ENCODE measurements around the gene ANGPT4.

ANGPT4 gene

GRCh38 chr20:881783-882144 lies 34.4 kb downstream of the ANGPT4 start:
- Histone ChIP-seq H3K36me3 (ENCODE audit: control insufficient read depth in 1 of 2, insufficient read depth in 2 of 2, low read length in 2 of 2) (no peaks in the 10 kb centered on the region), H3K9me3 (ENCODE audit: control insufficient read depth in 1 of 2, low read length in 2 of 2) (no peaks in the 10 kb centered on the region), H3K27ac (ENCODE audit: low read length) (no peak overlapping the region), H3K27me3 (ENCODE audit: low read depth, low read length) (no peaks in the 10 kb centered on the region), H3K4me1 (ENCODE audit: control insufficient read depth in 1 of 2, insufficient read depth in 2 of 2, low read length in 2 of 2) (no peaks in the 10 kb centered on the region), H3K4me3 (ENCODE audit: low read depth in 1 of 2, low read length in 2 of 2) (no peak overlapping the region)

GRCh38 chr20:881051-881782 lies 34.9 kb downstream of the ANGPT4 start:
- H3K27ac ChIP-seq (ENCODE audit: low read length): no peak overlapping the region
- H3K36me3 ChIP-seq (ENCODE audit: control insufficient read depth in 1 of 2, insufficient read depth in 2 of 2, low read length in 2 of 2): no peaks in the 10 kb centered on the region
- no peaks in the 10 kb centered on the region for H3K4me1 ChIP-seq (ENCODE audit: control insufficient read depth in 1 of 2, insufficient read depth in 2 of 2, low read length in 2 of 2)
- no peak overlapping the region for H3K4me3 ChIP-seq (ENCODE audit: low read depth in 1 of 2, low read length in 2 of 2)
- H3K9me3 ChIP-seq (ENCODE audit: control insufficient read depth in 1 of 2, low read length in 2 of 2): no peaks in the 10 kb centered on the region
- no peaks in the 10 kb centered on the region for H3K27me3 ChIP-seq (ENCODE audit: low read depth, low read length)

- H3K36me3 ChIP-seq (ENCODE audit: control insufficient read depth in 1 of 2, insufficient read depth in 2 of 2, low read length in 2 of 2): no peaks in the 10 kb centered on the region
- no peaks in the 10 kb centered on the region for H3K27me3 ChIP-seq (ENCODE audit: low read depth, low read length)
- H3K4me1 ChIP-seq (ENCODE audit: control insufficient read depth in 1 of 2, insufficient read depth in 2 of 2, low read length in 2 of 2): no peaks in the 10 kb centered on the region
- H3K27ac ChIP-seq (ENCODE audit: low read length): no peak overlapping the region
- H3K9me3 ChIP-seq (ENCODE audit: control insufficient read depth in 1 of 2, low read length in 2 of 2): no peaks in the 10 kb centered on the region
- no peak overlapping the region for H3K4me3 ChIP-seq (ENCODE audit: low read depth in 1 of 2, low read length in 2 of 2)
Measured at GRCh38 chr20:879626-880025, 36.5 kb downstream of the ANGPT4 start.

GRCh38 chr20:878511-879307 lies 37.4 kb downstream of the ANGPT4 start:
- Histone ChIP-seq H3K36me3 (ENCODE audit: control insufficient read depth in 1 of 2, insufficient read depth in 2 of 2, low read length in 2 of 2) (no peaks in the 10 kb centered on the region), H3K4me3 (ENCODE audit: low read depth in 1 of 2, low read length in 2 of 2) (no peak overlapping the region), H3K4me1 (ENCODE audit: control insufficient read depth in 1 of 2, insufficient read depth in 2 of 2, low read length in 2 of 2) (no peaks in the 10 kb centered on the region), H3K27me3 (ENCODE audit: low read depth, low read length) (no peaks in the 10 kb centered on the region), H3K27ac (ENCODE audit: low read length) (no peak overlapping the region), H3K9me3 (ENCODE audit: control insufficient read depth in 1 of 2, low read length in 2 of 2) (no peaks in the 10 kb centered on the region)

- H3K4me3 ChIP-seq (ENCODE audit: low read depth in 1 of 2, low read length in 2 of 2): no peak overlapping the region
- H3K4me1 ChIP-seq (ENCODE audit: control insufficient read depth in 1 of 2, insufficient read depth in 2 of 2, low read length in 2 of 2): no peaks in the 10 kb centered on the region
- H3K36me3 ChIP-seq (ENCODE audit: control insufficient read depth in 1 of 2, insufficient read depth in 2 of 2, low read length in 2 of 2): no peaks in the 10 kb centered on the region
- no peaks in the 10 kb centered on the region for H3K27me3 ChIP-seq (ENCODE audit: low read depth, low read length)
- H3K27ac ChIP-seq (ENCODE audit: low read length): no peak overlapping the region
- no peaks in the 10 kb centered on the region for H3K9me3 ChIP-seq (ENCODE audit: control insufficient read depth in 1 of 2, low read length in 2 of 2)
Measured at GRCh38 chr20:877814-878213, 38.3 kb downstream of the ANGPT4 start.

- H3K4me1 ChIP-seq (ENCODE audit: control insufficient read depth in 1 of 2, insufficient read depth in 2 of 2, low read length in 2 of 2): no peaks in the 10 kb centered on the region
- no peak overlapping the region for H3K27ac ChIP-seq (ENCODE audit: low read length)
- H3K27me3 ChIP-seq (ENCODE audit: low read depth, low read length): no peaks in the 10 kb centered on the region
- no peak overlapping the region for H3K4me3 ChIP-seq (ENCODE audit: low read depth in 1 of 2, low read length in 2 of 2)
- no peaks in the 10 kb centered on the region for H3K36me3 ChIP-seq (ENCODE audit: control insufficient read depth in 1 of 2, insufficient read depth in 2 of 2, low read length in 2 of 2)
- no peaks in the 10 kb centered on the region for H3K9me3 ChIP-seq (ENCODE audit: control insufficient read depth in 1 of 2, low read length in 2 of 2)
Measured at GRCh38 chr20:875115-875514, 41.0 kb downstream of the ANGPT4 start.

GRCh38 chr20:873875-874607 lies 42.1 kb downstream of the ANGPT4 start:
- Histone ChIP-seq H3K27me3 (ENCODE audit: low read depth, low read length) (no peaks in the 10 kb centered on the region), H3K4me1 (ENCODE audit: control insufficient read depth in 1 of 2, insufficient read depth in 2 of 2, low read length in 2 of 2) (no peaks in the 10 kb centered on the region), H3K4me3 (ENCODE audit: low read depth in 1 of 2, low read length in 2 of 2) (no peak overlapping the region), H3K9me3 (ENCODE audit: control insufficient read depth in 1 of 2, low read length in 2 of 2) (no peaks in the 10 kb centered on the region), H3K27ac (ENCODE audit: low read length) (no peak overlapping the region), H3K36me3 (ENCODE audit: control insufficient read depth in 1 of 2, insufficient read depth in 2 of 2, low read length in 2 of 2) (no peaks in the 10 kb centered on the region)

- Histone ChIP-seq H3K4me3 (ENCODE audit: low read depth in 1 of 2, low read length in 2 of 2) (no peak overlapping the region), H3K27me3 (ENCODE audit: low read depth, low read length) (no peaks in the 10 kb centered on the region), H3K9me3 (ENCODE audit: control insufficient read depth in 1 of 2, low read length in 2 of 2) (no peaks in the 10 kb centered on the region), H3K36me3 (ENCODE audit: control insufficient read depth in 1 of 2, insufficient read depth in 2 of 2, low read length in 2 of 2) (no peaks in the 10 kb centered on the region), H3K27ac (ENCODE audit: low read length) (no peak overlapping the region), H3K4me1 (ENCODE audit: control insufficient read depth in 1 of 2, insufficient read depth in 2 of 2, low read length in 2 of 2) (no peaks in the 10 kb centered on the region)
Measured at GRCh38 chr20:872855-873520, 43.1 kb downstream of the ANGPT4 start.

- Histone ChIP-seq H3K36me3 (ENCODE audit: control insufficient read depth in 1 of 2, insufficient read depth in 2 of 2, low read length in 2 of 2) (no peaks in the 10 kb centered on the region), H3K27me3 (ENCODE audit: low read depth, low read length) (no peaks in the 10 kb centered on the region), H3K9me3 (ENCODE audit: control insufficient read depth in 1 of 2, low read length in 2 of 2) (no peaks in the 10 kb centered on the region), H3K4me3 (ENCODE audit: low read depth in 1 of 2, low read length in 2 of 2) (no peak overlapping the region), H3K4me1 (ENCODE audit: control insufficient read depth in 1 of 2, insufficient read depth in 2 of 2, low read length in 2 of 2) (no peaks in the 10 kb centered on the region), H3K27ac (ENCODE audit: low read length) (no peak overlapping the region)
Measured at GRCh38 chr20:871948-872347, 44.2 kb downstream of the ANGPT4 start.

GRCh38 chr20:871436-871835 lies 44.7 kb downstream of the ANGPT4 start:
- H3K9me3 ChIP-seq (ENCODE audit: control insufficient read depth in 1 of 2, low read length in 2 of 2): no peaks in the 10 kb centered on the region
- H3K4me3 ChIP-seq (ENCODE audit: low read depth in 1 of 2, low read length in 2 of 2): no peak overlapping the region
- no peaks in the 10 kb centered on the region for H3K36me3 ChIP-seq (ENCODE audit: control insufficient read depth in 1 of 2, insufficient read depth in 2 of 2, low read length in 2 of 2)
- H3K27ac ChIP-seq (ENCODE audit: low read length): no peak overlapping the region
- H3K27me3 ChIP-seq (ENCODE audit: low read depth, low read length): no peaks in the 10 kb centered on the region
- H3K4me1 ChIP-seq (ENCODE audit: control insufficient read depth in 1 of 2, insufficient read depth in 2 of 2, low read length in 2 of 2): no peaks in the 10 kb centered on the region

GRCh38 chr20:870758-871157 lies 45.4 kb downstream of the ANGPT4 start:
- no peaks in the 10 kb centered on the region for H3K9me3 ChIP-seq (ENCODE audit: control insufficient read depth in 1 of 2, low read length in 2 of 2)
- H3K27ac ChIP-seq (ENCODE audit: low read length): no peak overlapping the region
- no peaks in the 10 kb centered on the region for H3K36me3 ChIP-seq (ENCODE audit: control insufficient read depth in 1 of 2, insufficient read depth in 2 of 2, low read length in 2 of 2)
- H3K4me1 ChIP-seq (ENCODE audit: control insufficient read depth in 1 of 2, insufficient read depth in 2 of 2, low read length in 2 of 2): no peaks in the 10 kb centered on the region
- H3K4me3 ChIP-seq (ENCODE audit: low read depth in 1 of 2, low read length in 2 of 2): no peak overlapping the region
- no peaks in the 10 kb centered on the region for H3K27me3 ChIP-seq (ENCODE audit: low read depth, low read length)

Measured in muscle layer of duodenum (tissue), 2 donors.